ENCODE results near the gene DEPDC7. TPM values are rescaled to one million over a fixed set of nuclear protein-coding genes. Genes with fewer than 3 reads are reported as not detected.

DEPDC7 gene
- total RNA-seq, 1 experiment from 2014 or later, result 5.6 TPM

- no peak for TF ChIP-seq FOXP4 (CRISPR knock-in tag; IDR thresholded peaks at IDR 0.05)
These were observed 49.2 kb downstream of the DEPDC7 start (continued) for GRCh38 chr11:33064866-33065265.

GRCh38 chr11:33065445-33066178, 49.9 kb downstream of the DEPDC7 start:
- peak; percentile 96 for ATAC-seq
- ChIA-PET POLR2A (interaction anchor here (0.7 kb wide), 1 partner anchor 24 kb away, joined by 3 read pairs; no protein-coding TSS in a partner anchor), CTCF (interaction anchor here (0.6 to 2.1 kb wide), 55 partner anchors 8 to 338 kb away, joined by 3 to 27 read pairs (median 4); partner anchors contain the start of genes CCDC73, CSTF3, DEPDC7 and TCP11L1)
- Mint-ChIP-seq H3K27me3 (ENCODE audit: low read depth) (no peaks in the 10 kb centered on the region), H3K9me3 (no peaks in the 10 kb centered on the region), H3K4me3 (no peak overlapping the region), H3K27ac (no peak overlapping the region; the same call in 1 of the 2 replicates), H3K4me1 (peaks cover 19% of the 10 kb centered on the region), H3K36me3 (peaks cover 28% of the 10 kb centered on the region)
- peak; percentile 88 for DNase-seq (ENCODE audit: low spot score)
- TF ChIP-seq FOXP4 (CRISPR knock-in tag; IDR thresholded peaks at IDR 0.05) (no peak), ZNF532 (CRISPR knock-in tag; IDR thresholded peaks at IDR 0.05; ENCODE audit: borderline replicate concordance) (no peak), CTCF (IDR thresholded peaks at IDR 0.05) (peak; percentile 78), ZBTB43 (CRISPR knock-in tag; IDR thresholded peaks at IDR 0.05) (no peak), HMGA2 (CRISPR knock-in tag; IDR thresholded peaks at IDR 0.05) (no peak), MAX (CRISPR knock-in tag; IDR thresholded peaks at IDR 0.05) (peak; percentile 46), ARID4B (CRISPR knock-in tag; IDR thresholded peaks at IDR 0.05; ENCODE audit: borderline replicate concordance) (peak; percentile 63; the same call in 1 of the 2 replicates), RORB (CRISPR knock-in tag; IDR thresholded peaks at IDR 0.05) (no peak), AR (CRISPR knock-in tag; IDR thresholded peaks at IDR 0.05) (no peak), CBFB (CRISPR knock-in tag; IDR thresholded peaks at IDR 0.05; ENCODE audit: low read depth) (no peak), USF1 (CRISPR knock-in tag; IDR thresholded peaks at IDR 0.05) (no peak), NFYB (CRISPR knock-in tag; conservative IDR thresholded peaks at IDR 0.05; ENCODE audit: low read depth) (no peak), TEAD1 (CRISPR knock-in tag; IDR thresholded peaks at IDR 0.05) (peak; percentile 75; the same call in 1 of the 2 replicates)

All from WTC11 (cell line).